RPMI7951 (cell line): ENCODE measurements around the gene BLCAP. TPM values are rescaled to one million over a fixed set of nuclear protein-coding genes. Genes with fewer than 3 reads are reported as not detected.
"Not testable (repeated sequence)": the region's sequence is repeated elsewhere in the genome, so short reads cannot be mapped to it uniquely, and the experiment has no call there.

ENCODE experiments used
- DNase-seq: peaks from one replicate; pipeline ENCODE4 v3.0.0-alpha.2; 2012; ENCODE audit warnings: low read depth
- total RNA-seq: library from RNA; depleted of rRNA; stranded (reverse); fragments of >200 nt; shearing (Covaris generic); gene quantifications from 2 replicates; pipeline ENCODE4 v1.2.3, GENCODE V29; 2014

BLCAP gene
- total RNA-seq, 1 experiment from 2014 or later, result 64.4 TPM

DNA sequence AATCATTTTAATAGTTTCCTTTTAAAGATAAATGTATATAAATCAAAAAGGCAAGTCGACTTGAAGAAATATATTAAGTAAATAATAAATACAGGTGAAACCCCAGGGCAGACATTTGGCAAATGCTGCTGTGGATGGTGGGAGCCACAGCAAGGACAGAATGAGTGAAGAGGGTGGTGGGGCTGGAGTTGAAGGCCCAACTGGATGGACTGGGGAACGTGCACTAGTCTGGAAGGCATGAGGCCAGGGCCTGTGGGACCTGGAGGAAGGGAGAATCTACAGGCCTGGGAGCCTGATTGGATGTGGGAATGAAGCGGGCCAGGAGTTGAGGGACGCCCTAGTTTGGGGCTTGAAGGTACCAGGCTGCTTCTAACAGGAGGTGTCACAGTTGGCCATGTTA is 30.6 kb upstream of the BLCAP start:
- no peak for DNase-seq

DNA sequence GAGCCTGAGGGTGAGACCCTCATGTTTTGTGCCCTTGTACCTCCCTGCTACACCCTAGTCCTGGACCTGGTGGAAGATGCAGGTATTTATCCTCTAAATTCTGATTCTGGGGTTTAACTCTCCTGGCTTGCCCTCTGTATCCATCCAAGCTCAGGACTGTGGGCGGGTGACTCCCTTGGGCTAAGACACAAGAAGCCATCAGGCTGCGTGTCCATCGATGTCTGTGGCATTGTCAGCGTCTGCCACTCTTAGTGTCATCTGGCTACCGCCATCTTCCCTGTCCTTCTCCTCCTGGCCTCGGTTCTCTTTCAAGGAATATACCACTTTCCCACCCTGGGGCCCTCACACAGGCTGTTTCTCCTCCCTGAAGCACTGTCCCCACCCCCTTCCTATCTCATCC is 28.9 kb upstream of the BLCAP start:
- no peak for DNase-seq

GRCh38 chr20:37554721-37555298 is 27.1 kb upstream of the BLCAP start:
- not testable (repeated sequence) for DNase-seq

GRCh38 chr20:37552415-37552814 is 24.7 kb upstream of the BLCAP start:
- DNase-seq, result peak; percentile 61

DNA sequence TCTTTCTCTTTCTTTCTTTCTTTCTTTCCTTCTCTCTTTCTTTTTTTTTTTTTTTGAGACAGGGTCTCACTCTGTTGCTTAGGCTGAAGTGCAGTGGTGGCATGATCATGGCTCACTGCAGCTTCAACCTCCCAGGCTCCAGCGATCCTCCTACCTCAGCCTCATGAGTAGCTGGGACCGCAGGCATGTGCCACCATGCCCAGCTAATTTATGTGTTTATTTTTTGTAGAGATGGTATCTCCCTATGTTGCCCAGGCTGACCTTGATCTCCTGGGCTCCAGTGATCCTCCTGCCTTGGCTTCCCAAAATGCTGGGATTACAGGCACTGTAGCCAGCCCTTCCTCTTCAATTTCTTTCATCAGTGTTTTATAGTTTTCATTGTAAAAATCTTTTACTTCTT is 24.0 kb upstream of the BLCAP start:
- DNase-seq, result not testable (repeated sequence)

GRCh38 chr20:37550101-37550920 is 22.6 kb upstream of the BLCAP start:
- not testable (repeated sequence) for DNase-seq

DNA sequence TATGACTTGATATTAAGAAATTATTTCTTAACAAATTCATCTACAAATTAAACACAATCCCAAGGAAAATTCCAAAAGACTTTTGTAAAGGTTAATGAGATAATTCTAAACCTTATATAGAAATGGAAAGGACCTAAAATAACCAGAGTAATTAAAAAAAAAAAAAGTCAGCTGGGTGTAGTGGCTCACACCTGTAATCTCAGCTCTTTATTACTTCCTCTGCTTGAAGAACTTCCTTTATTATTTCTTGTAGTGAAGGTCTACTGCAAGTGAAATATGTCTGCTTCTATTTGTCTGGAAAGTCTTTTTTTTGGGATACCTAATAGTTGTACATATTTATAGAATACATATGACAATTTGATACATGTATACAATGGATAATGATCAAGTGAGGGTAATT is 20.2 kb upstream of the BLCAP start:
- DNase-seq, result no peak

DNA sequence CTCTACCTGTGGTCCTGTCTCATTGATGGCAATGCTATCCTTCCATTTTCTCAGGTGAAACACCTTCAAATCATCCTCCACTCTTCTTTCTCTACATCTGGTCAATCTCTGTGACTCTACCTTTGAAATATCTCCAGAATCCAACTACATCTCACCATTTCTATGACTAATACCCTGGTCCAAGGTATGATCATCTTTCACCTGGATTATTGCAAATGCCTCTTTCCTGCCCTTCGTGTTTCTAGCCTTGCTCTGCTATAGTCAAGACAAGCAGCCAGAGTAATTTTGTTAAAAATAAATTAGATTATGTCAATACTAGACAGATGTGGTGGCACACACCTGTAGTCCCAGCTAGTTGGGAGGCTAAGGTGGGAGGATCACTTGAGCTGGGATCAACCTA is 17.8 kb upstream of the BLCAP start:
- DNase-seq, result no peak

- no peak for DNase-seq
These were observed 16.7 kb upstream of the BLCAP start for GRCh38 chr20:37544386-37544785.

GRCh38 chr20:37543828-37544227 is 16.2 kb upstream of the BLCAP start:
- peak; percentile 48 for DNase-seq

GRCh38 chr20:37542281-37542680 is 14.6 kb upstream of the BLCAP start:
- DNase-seq, result peak; percentile 60

DNA sequence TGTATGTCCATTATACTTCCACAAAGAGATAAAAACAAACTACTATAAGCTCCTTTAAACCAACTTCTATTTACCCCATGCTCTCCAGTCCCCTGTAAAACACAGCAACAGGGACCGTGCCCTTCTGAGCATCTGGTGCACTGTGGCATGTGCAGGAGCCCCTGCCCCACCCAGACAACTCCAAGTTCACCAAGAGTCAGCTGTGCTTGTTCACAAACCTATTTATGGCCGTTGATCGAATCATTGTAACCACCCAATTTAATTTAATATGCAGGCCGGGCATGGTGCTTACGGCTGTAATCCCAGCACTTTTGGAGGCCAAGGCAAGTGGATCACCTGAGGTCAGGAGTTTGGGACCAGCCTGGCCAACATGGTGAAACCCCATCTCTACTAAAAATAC is 13.7 kb upstream of the BLCAP start:
- no peak for DNase-seq

GRCh38 chr20:37540838-37541237 is 13.2 kb upstream of the BLCAP start:
- not testable (repeated sequence) for DNase-seq

GRCh38 chr20:37540001-37540400 is 12.3 kb upstream of the BLCAP start:
- no peak for DNase-seq

- no peak for DNase-seq
These were observed 11.7 kb upstream of the BLCAP start for GRCh38 chr20:37539424-37539823.

- DNase-seq, result peak; percentile 85
These were observed 10.3 kb upstream of the BLCAP start for GRCh38 chr20:37538003-37538402.

DNA sequence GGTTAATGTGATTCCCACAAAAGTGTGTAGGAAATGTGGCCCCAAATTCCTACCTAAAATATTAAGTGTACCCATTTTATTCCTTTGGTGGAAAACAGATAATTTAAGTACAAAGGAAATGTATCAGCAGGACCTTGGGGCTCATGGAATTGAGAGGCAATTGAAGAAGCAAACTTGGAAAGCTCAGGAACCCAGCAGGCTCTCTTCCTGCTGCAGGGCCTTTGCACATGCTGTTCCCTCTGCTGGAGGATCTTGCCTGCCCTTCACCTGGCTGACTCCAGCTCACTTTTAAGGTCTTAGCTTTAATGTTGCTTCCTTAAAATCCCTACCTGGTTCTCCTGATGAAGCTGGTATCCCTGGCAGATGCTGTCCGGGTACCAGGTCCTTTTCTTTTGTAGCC is 9.8 kb upstream of the BLCAP start:
- DNase-seq, result no peak

DNA sequence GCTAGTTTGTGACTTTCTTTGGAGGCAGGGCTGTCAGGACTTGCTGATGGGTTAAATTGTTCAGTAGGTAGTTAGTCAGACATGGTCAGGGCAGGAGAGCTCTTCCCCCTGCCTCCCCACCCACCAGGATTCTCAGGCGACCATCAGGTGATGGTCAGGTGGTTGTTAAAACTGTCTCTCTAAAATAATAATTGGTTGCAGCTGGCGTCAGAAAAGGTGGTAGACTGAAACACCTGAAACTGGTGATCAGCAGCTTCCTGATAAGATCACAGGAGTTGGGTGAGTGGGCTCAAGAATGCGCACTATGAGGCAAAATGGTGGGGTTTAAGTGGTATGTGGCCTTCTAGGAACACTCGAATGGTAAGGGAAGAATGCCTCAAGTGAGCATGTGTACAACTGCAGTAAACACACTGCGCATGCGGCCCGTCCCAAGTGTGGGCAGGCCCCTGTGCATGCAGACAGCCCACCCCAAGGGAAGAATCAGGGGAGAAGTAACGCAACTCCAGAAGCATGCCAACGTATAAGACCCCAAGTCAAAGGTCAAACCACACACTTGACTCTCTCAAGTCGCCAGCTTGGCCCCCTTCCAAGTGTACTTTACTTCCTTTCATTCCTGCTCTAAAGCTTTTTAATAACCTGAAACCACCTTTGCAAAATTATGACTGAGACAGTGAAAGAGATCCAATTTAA is 7.9 kb upstream of the BLCAP start:
- DNase-seq, result no peak

- peak; percentile 83 for DNase-seq
These were observed 6.9 kb upstream of the BLCAP start for GRCh38 chr20:37534401-37535157.

DNA sequence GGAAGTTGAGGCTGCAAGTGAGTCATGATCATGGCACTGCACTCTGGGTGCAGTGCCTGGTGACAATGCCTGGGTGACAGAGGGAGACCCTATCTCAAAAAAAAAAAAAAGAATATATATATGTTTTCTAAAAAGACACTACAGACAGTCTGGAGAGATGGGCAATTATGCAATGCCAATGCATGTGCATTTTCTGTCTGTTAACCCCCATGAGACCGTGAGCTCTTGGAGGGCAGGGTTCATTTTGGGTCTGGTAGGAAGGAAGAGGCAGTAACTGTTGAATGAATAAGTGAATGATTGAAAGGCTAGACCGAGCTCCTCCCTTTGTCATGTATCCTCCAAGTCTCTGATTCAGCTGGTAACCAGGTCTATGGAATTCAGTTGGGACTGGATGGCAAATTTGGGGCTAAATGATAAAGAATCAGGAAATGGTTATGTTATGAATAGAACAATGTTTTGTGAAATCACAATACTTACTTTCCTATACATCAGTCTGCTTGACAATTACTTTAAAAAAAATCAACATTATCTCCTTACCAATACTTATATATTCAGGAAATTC is 5.6 kb upstream of the BLCAP start:
- no peak for DNase-seq

GRCh38 chr20:37531856-37532255 is 4.2 kb upstream of the BLCAP start:
- DNase-seq, result no peak

- no peak for DNase-seq
These were observed 3.0 kb upstream of the BLCAP start for GRCh38 chr20:37530696-37531095.
